ENCODE data around the gene GOLGA6A. TPM values are rescaled to one million over a fixed set of nuclear protein-coding genes. Genes with fewer than 3 reads are reported as not detected.

Gene GOLGA6A
- total and polyA plus RNA-seq, 2 of the 13 experiments (the other 11 are each of a cell fraction or from before 2014, with no cell fraction given): 0.04 to 0.22 TPM

DNA sequence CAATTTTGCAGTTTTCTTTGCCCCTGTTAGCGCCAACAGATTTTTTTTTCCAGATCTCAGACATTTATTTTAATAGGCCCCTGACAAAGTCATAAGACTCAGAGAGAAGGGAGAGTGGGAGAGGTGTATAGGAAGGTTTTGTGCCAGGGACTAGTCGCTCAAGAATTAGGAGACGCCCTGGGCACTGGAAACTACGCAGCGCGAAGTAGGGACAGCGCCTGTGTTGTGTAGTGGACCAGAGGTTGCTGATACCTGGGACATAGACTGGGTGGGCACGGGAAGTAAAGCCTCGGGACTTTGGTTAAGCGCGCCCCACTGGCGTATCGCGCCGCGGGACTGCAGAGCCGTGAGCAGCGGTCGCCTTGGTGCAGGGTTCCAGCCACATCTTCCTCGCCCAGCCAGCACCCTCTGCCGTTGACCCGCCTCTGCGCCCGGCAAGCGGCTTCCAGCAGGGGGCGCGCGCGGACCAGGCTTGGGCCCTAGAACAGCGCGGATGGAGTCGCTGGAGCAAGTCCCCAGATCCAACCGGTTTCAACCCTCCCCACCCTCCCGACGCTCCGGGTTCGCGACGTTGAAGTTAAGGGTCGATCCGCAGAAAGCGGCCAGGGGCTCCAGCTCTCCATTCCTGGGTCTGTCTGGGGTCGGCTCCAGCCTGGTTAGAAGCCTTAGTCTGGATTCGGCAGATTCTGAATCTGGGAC lies 45.1 kb upstream of the GOLGA6A start (continued):
- TF ChIP-seq, protein P1, sequence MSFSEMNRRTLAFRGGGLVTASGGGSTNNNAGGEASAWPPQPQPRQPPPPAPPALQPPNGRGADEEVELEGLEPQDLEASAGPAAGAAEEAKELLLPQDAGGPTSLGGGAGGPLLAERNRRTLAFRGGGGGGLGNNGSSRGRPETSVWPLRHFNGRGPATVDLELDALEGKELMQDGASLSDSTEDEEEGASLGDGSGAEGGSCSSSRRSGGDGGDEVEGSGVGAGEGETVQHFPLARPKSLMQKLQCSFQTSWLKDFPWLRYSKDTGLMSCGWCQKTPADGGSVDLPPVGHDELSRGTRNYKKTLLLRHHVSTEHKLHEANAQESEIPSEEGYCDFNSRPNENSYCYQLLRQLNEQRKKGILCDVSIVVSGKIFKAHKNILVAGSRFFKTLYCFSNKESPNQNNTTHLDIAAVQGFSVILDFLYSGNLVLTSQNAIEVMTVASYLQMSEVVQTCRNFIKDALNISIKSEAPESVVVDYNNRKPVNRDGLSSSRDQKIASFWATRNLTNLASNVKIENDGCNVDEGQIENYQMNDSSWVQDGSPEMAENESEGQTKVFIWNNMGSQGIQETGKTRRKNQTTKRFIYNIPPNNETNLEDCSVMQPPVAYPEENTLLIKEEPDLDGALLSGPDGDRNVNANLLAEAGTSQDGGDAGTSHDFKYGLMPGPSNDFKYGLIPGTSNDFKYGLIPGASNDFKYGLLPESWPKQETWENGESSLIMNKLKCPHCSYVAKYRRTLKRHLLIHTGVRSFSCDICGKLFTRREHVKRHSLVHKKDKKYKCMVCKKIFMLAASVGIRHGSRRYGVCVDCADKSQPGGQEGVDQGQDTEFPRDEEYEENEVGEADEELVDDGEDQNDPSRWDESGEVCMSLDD (CRISPR knock-in tag; IDR thresholded peaks at IDR 0.05; ENCODE audit: borderline replicate concordance): no peak
- TF ChIP-seq ZFP41 (CRISPR knock-in tag; IDR thresholded peaks at IDR 0.05; ENCODE audit: borderline replicate concordance) (no peak), ZNF350 (CRISPR knock-in tag; IDR thresholded peaks at IDR 0.05; ENCODE audit: borderline replicate concordance, low read depth) (no peak), TRIM24 (CRISPR knock-in tag; IDR thresholded peaks at IDR 0.05) (no peak), KDM3A (CRISPR knock-in tag; IDR thresholded peaks at IDR 0.05; ENCODE audit: low read depth) (peak; percentile 52; the same call in 1 of the 2 replicates), ZNF567 (CRISPR knock-in tag; IDR thresholded peaks at IDR 0.05; ENCODE audit: borderline replicate concordance) (no peak), RARG (CRISPR knock-in tag; IDR thresholded peaks at IDR 0.05; ENCODE audit: low read depth) (no peak), ZKSCAN5 (CRISPR knock-in tag; IDR thresholded peaks at IDR 0.05) (no peak), NAIF1 (CRISPR knock-in tag; IDR thresholded peaks at IDR 0.05; ENCODE audit: borderline replicate concordance) (no peak), PHF5A (CRISPR knock-in tag; IDR thresholded peaks at IDR 0.05; ENCODE audit: low read depth, unreplicated experiment) (no peak), ZNF235 (CRISPR knock-in tag; IDR thresholded peaks at IDR 0.05; ENCODE audit: borderline replicate concordance) (no peak), ZNF577 (CRISPR knock-in tag; IDR thresholded peaks at IDR 0.05; ENCODE audit: borderline replicate concordance, low read depth) (no peak), TEAD2 (CRISPR knock-in tag; IDR thresholded peaks at IDR 0.05) (no peak), HNRNPLL (IDR thresholded peaks at IDR 0.05; ENCODE audit: low read depth, low read length, poor library complexity, severe bottlenecking) (peak; percentile 47)
- TF ChIP-seq, protein P2, sequence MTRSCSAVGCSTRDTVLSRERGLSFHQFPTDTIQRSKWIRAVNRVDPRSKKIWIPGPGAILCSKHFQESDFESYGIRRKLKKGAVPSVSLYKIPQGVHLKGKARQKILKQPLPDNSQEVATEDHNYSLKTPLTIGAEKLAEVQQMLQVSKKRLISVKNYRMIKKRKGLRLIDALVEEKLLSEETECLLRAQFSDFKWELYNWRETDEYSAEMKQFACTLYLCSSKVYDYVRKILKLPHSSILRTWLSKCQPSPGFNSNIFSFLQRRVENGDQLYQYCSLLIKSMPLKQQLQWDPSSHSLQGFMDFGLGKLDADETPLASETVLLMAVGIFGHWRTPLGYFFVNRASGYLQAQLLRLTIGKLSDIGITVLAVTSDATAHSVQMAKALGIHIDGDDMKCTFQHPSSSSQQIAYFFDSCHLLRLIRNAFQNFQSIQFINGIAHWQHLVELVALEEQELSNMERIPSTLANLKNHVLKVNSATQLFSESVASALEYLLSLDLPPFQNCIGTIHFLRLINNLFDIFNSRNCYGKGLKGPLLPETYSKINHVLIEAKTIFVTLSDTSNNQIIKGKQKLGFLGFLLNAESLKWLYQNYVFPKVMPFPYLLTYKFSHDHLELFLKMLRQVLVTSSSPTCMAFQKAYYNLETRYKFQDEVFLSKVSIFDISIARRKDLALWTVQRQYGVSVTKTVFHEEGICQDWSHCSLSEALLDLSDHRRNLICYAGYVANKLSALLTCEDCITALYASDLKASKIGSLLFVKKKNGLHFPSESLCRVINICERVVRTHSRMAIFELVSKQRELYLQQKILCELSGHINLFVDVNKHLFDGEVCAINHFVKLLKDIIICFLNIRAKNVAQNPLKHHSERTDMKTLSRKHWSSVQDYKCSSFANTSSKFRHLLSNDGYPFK (CRISPR knock-in tag; IDR thresholded peaks at IDR 0.05; ENCODE audit: borderline replicate concordance): no peak
- TF ChIP-seq, protein P3, sequence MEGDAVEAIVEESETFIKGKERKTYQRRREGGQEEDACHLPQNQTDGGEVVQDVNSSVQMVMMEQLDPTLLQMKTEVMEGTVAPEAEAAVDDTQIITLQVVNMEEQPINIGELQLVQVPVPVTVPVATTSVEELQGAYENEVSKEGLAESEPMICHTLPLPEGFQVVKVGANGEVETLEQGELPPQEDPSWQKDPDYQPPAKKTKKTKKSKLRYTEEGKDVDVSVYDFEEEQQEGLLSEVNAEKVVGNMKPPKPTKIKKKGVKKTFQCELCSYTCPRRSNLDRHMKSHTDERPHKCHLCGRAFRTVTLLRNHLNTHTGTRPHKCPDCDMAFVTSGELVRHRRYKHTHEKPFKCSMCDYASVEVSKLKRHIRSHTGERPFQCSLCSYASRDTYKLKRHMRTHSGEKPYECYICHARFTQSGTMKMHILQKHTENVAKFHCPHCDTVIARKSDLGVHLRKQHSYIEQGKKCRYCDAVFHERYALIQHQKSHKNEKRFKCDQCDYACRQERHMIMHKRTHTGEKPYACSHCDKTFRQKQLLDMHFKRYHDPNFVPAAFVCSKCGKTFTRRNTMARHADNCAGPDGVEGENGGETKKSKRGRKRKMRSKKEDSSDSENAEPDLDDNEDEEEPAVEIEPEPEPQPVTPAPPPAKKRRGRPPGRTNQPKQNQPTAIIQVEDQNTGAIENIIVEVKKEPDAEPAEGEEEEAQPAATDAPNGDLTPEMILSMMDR (CRISPR knock-in tag; IDR thresholded peaks at IDR 0.05): peak; percentile 99
- TF ChIP-seq, protein P4, sequence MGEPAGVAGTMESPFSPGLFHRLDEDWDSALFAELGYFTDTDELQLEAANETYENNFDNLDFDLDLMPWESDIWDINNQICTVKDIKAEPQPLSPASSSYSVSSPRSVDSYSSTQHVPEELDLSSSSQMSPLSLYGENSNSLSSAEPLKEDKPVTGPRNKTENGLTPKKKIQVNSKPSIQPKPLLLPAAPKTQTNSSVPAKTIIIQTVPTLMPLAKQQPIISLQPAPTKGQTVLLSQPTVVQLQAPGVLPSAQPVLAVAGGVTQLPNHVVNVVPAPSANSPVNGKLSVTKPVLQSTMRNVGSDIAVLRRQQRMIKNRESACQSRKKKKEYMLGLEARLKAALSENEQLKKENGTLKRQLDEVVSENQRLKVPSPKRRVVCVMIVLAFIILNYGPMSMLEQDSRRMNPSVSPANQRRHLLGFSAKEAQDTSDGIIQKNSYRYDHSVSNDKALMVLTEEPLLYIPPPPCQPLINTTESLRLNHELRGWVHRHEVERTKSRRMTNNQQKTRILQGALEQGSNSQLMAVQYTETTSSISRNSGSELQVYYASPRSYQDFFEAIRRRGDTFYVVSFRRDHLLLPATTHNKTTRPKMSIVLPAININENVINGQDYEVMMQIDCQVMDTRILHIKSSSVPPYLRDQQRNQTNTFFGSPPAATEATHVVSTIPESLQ (CRISPR knock-in tag; conservative IDR thresholded peaks at IDR 0.05): no peak
- TF ChIP-seq, protein P5, sequence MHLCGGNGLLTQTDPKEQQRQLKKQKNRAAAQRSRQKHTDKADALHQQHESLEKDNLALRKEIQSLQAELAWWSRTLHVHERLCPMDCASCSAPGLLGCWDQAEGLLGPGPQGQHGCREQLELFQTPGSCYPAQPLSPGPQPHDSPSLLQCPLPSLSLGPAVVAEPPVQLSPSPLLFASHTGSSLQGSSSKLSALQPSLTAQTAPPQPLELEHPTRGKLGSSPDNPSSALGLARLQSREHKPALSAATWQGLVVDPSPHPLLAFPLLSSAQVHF (CRISPR knock-in tag; IDR thresholded peaks at IDR 0.05): no peak

All from HepG2 (cell line).